Activated T-helper 17 cell treated with anti-CD3 and anti-CD28 coated beads, Interleukin-2, amount 50 U/mL, for 72 hours (primary cell): ENCODE results near the gene LRMDA. TPM values are rescaled to one million over a fixed set of nuclear protein-coding genes. Genes with fewer than 3 reads are reported as not detected.

Experiments
- ATAC-seq: fragments of 150-1000 bp; cut with Tn5 transposase; replicated peaks from 2 replicates; pipeline ENCODE4 v1.10.0; 2021; ENCODE audit warnings: mild to moderate bottlenecking, moderate library complexity
- H3K27ac Mint-ChIP-seq: one replicate; pipeline ENCODE4 v1.8.0; 2022; ENCODE audit warnings: mixed read lengths
- H3K27me3 Mint-ChIP-seq: one replicate; pipeline ENCODE4 v1.8.0; 2022; ENCODE audit warnings: mixed read lengths
- H3K36me3 Mint-ChIP-seq: one replicate; pipeline ENCODE4 v1.8.0; 2022; ENCODE audit warnings: low read depth, mild to moderate bottlenecking, mixed read lengths
- H3K4me1 Mint-ChIP-seq: one replicate; pipeline ENCODE4 v1.8.0; 2022; ENCODE audit warnings: mixed read lengths
- H3K4me3 Mint-ChIP-seq: one replicate; pipeline ENCODE4 v1.8.0; 2022; ENCODE audit warnings: mild to moderate bottlenecking, mixed read lengths
- H3K9me3 Mint-ChIP-seq: one replicate; pipeline ENCODE4 v1.8.0; 2022; ENCODE audit warnings: mixed read lengths
- total RNA-seq, 2 donors: library from RNA; stranded (reverse); gene quantifications; one replicate each; pipeline ENCODE4 v1.2.3, GENCODE V29; 2022

LRMDA gene
- total RNA-seq, 2 donors from 2014 or later: not detected

GRCh38 chr10:75654171-75654771 is 222.8 kb downstream of the LRMDA start:
- Mint-ChIP-seq H3K36me3 (no peaks in the 10 kb centered on the region), H3K27me3 (peaks cover 21% of the 10 kb centered on the region), H3K9me3 (peaks cover 4% of the 10 kb centered on the region), H3K4me3 (no peak overlapping the region), H3K4me1 (no peaks in the 10 kb centered on the region), H3K27ac (no peak overlapping the region)
- ATAC-seq: no peak

DNA sequence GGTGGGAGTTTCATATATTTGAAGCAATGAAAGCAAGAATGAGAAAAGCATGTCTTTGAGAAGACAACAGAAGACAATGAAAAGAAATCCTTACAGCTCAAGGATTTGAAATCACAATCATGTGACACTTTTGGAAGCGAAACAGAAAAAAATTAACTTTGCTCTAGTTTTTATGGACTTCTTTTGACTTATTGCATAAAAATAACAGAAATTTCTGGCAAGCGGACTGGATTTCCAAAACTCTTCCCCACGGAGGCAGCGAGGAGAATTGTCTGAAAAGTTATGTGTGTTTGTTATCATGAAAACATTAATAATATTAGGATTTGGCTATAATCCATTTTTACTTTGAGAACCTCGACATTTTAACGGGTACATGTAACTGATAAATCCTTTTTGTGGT is 223.3 kb downstream of the LRMDA start:
- Mint-ChIP-seq H3K4me3 (no peak overlapping the region), H3K36me3 (no peaks in the 10 kb centered on the region), H3K27ac (no peak overlapping the region), H3K27me3 (peaks cover 17% of the 10 kb centered on the region), H3K4me1 (no peaks in the 10 kb centered on the region), H3K9me3 (peaks cover under 1% of the 10 kb centered on the region)
- ATAC-seq: no peak

GRCh38 chr10:75655791-75656451 is 224.5 kb downstream of the LRMDA start:
- Mint-ChIP-seq H3K36me3 (no peaks in the 10 kb centered on the region), H3K4me1 (no peaks in the 10 kb centered on the region), H3K27me3 (peaks cover 17% of the 10 kb centered on the region), H3K9me3 (no peaks in the 10 kb centered on the region), H3K27ac (no peak overlapping the region), H3K4me3 (no peak overlapping the region)
- no peak for ATAC-seq

DNA sequence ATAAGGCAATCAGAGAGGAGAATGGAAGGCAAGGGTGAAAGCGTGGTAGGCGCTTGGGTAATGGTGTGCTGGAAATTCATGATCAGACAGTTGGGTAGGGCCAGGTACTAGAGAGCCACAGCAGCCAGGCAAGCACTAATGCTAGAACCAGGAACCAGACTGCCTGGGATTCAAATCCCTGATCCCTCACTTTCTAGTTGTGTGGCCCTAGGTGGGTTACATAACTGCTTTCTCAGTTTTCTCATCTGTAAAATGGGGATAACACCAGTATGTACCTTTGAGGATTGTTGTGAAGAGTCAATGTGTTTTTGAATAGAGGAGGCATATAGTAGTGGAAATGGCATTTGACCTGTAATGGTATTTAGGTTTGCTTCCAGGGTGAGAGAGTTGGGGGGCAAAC is 225.9 kb downstream of the LRMDA start:
- H3K4me1 Mint-ChIP-seq: no peaks in the 10 kb centered on the region
- no peak overlapping the region for H3K27ac Mint-ChIP-seq
- no peaks in the 10 kb centered on the region for H3K36me3 Mint-ChIP-seq
- H3K4me3 Mint-ChIP-seq: no peak overlapping the region
- no peaks in the 10 kb centered on the region for H3K9me3 Mint-ChIP-seq
- H3K27me3 Mint-ChIP-seq: peaks cover 22% of the 10 kb centered on the region
- no peak for ATAC-seq

GRCh38 chr10:75658036-75658435 is 226.6 kb downstream of the LRMDA start:
- no peak overlapping the region for H3K4me3 Mint-ChIP-seq
- no peaks in the 10 kb centered on the region for H3K9me3 Mint-ChIP-seq
- no peak overlapping the region for H3K27ac Mint-ChIP-seq
- no peaks in the 10 kb centered on the region for H3K4me1 Mint-ChIP-seq
- no peaks in the 10 kb centered on the region for H3K36me3 Mint-ChIP-seq
- no peak for ATAC-seq
- peaks cover 25% of the 10 kb centered on the region for H3K27me3 Mint-ChIP-seq

DNA sequence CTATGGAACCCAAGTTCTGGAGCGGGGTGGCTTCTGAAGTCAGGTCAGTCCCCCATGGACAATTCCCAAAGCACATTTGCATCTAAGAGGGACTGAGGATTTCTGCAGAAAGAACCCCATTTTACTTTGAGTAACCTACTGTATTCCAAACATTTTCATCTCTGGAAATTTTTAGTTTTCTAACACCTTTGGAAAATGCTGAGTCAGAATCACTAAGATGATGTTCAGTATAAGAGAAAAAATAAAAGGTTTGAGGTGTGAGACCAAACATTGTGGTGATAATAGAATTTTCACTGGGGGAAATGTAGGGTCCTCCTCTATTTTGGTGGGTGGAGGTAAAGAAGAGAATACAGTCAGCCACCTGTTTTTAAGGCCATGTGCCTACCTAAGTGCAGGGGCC is 227.1 kb downstream of the LRMDA start:
- ATAC-seq: no peak
- Mint-ChIP-seq H3K9me3 (no peaks in the 10 kb centered on the region), H3K4me1 (no peaks in the 10 kb centered on the region), H3K27me3 (peaks cover 26% of the 10 kb centered on the region), H3K36me3 (no peaks in the 10 kb centered on the region), H3K27ac (no peak overlapping the region), H3K4me3 (no peak overlapping the region)

- H3K9me3 Mint-ChIP-seq: no peaks in the 10 kb centered on the region
- ATAC-seq: no peak
- no peaks in the 10 kb centered on the region for H3K36me3 Mint-ChIP-seq
- peaks cover 26% of the 10 kb centered on the region for H3K27me3 Mint-ChIP-seq
- no peak overlapping the region for H3K4me3 Mint-ChIP-seq
- H3K4me1 Mint-ChIP-seq: no peaks in the 10 kb centered on the region
- no peak overlapping the region for H3K27ac Mint-ChIP-seq
Observed at GRCh38 chr10:75658915-75659314, 227.5 kb downstream of the LRMDA start.

- Mint-ChIP-seq H3K27ac (no peak overlapping the region), H3K36me3 (no peaks in the 10 kb centered on the region), H3K27me3 (peaks cover 31% of the 10 kb centered on the region), H3K4me3 (no peak overlapping the region), H3K9me3 (no peaks in the 10 kb centered on the region), H3K4me1 (no peaks in the 10 kb centered on the region)
- ATAC-seq: no peak
Observed at GRCh38 chr10:75660823-75661222, 229.4 kb downstream of the LRMDA start.

- Mint-ChIP-seq H3K27ac (no peak overlapping the region), H3K9me3 (no peaks in the 10 kb centered on the region), H3K4me3 (no peak overlapping the region), H3K27me3 (peaks cover 23% of the 10 kb centered on the region), H3K36me3 (no peaks in the 10 kb centered on the region), H3K4me1 (no peaks in the 10 kb centered on the region)
- no peak for ATAC-seq
Observed at GRCh38 chr10:75662715-75663114, 231.3 kb downstream of the LRMDA start.

- Mint-ChIP-seq H3K27me3 (peaks cover 23% of the 10 kb centered on the region), H3K9me3 (no peaks in the 10 kb centered on the region), H3K36me3 (no peaks in the 10 kb centered on the region), H3K4me3 (no peak overlapping the region), H3K27ac (no peak overlapping the region), H3K4me1 (no peaks in the 10 kb centered on the region)
- ATAC-seq: no peak
Observed at GRCh38 chr10:75663947-75664664, 232.7 kb downstream of the LRMDA start.

DNA sequence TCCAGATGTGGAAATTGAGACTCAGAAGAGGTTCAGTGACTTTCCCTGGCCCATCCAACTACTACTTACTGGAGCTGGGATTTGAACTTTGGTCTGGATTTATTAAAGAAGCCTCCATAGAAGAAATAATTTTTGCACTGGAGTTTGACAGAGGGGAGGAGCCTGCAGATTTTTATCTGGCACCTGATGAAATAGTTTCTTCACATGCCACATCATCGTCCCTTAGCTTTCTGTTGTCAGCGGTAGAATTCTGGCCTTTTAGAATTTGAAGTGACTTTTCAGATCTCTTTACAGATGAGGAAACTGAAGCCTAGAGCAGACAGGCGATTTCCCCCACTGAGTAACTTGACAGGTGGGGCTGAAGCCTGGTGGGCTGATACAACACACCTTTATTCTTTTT is 233.5 kb downstream of the LRMDA start:
- Mint-ChIP-seq H3K27me3 (peaks cover 20% of the 10 kb centered on the region), H3K27ac (no peak overlapping the region), H3K9me3 (no peaks in the 10 kb centered on the region), H3K36me3 (no peaks in the 10 kb centered on the region), H3K4me3 (no peak overlapping the region), H3K4me1 (no peaks in the 10 kb centered on the region)
- ATAC-seq: no peak

DNA sequence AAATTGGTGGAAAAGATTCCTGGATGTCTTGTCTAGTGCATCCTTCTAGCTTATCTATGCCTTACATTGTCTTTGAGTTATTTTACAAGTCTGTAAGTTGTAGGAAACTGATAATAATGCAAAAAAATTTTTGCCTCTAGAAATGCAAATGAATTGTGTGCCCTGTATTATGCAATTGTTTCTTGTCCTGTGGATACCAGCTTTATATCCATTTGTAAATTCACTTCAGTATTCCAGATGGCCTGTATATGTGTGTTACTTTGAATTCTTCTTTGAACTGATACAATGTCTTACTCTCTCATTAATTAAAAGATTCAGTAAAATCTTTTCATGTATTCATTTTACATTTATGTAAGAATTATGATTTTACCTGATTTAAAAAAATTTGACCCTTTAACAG is 234.3 kb downstream of the LRMDA start:
- no peak for ATAC-seq
- Mint-ChIP-seq H3K9me3 (no peaks in the 10 kb centered on the region), H3K4me3 (no peak overlapping the region), H3K27me3 (peaks cover 21% of the 10 kb centered on the region), H3K36me3 (no peaks in the 10 kb centered on the region), H3K4me1 (no peaks in the 10 kb centered on the region), H3K27ac (no peak overlapping the region)

DNA sequence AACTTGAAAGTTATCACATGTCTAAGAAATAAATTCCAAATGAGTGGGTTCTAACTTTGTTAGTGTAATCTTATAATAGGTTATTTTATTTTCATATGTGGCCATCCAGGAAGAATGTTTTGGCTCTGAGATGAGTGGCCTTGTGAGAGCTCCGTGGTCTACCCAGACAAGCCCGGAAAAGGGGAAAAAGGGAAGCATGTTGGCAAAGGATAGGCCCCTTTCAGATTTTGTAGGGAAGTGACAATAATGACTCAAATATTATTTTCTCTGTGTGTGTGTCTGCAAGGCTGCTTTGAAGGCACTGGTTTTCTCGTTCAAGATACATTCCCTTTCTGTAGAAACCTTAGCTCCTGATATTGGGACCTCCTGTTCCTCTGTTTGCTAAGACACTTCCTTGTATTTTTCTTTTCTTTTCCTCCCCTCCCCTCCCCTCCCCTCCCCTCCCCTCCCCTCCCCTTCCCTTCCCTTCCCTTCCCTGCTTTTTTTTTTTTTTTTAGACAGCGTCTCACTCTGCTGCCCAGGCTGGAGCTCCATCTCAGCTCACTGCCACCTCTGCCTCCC is 240.8 kb downstream of the LRMDA start:
- Mint-ChIP-seq H3K9me3 (no peaks in the 10 kb centered on the region), H3K27me3 (peaks cover 11% of the 10 kb centered on the region), H3K4me3 (no peak overlapping the region), H3K36me3 (no peaks in the 10 kb centered on the region), H3K4me1 (no peaks in the 10 kb centered on the region), H3K27ac (no peak overlapping the region)
- no peak for ATAC-seq

DNA sequence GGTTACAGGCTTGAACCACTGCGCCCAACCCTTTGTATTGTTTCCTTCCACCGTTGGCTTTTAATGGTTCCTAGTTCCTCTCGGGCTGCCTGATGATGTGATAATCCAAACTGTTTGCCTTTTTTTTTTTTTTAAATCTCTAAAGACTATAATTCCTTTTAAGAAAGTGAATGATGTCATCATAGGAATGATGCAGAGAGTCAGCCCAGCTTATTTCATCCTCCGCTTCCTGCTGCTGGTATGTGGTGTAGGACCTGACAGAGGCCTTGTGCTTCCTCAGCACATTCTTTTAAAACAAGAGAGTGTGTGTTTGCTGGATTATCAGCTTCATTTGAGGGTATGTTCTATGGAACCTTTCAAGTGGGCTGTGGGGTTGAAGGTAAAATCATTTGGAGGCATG is 241.4 kb downstream of the LRMDA start:
- ATAC-seq: no peak
- no peaks in the 10 kb centered on the region for H3K36me3 Mint-ChIP-seq
- H3K4me3 Mint-ChIP-seq: no peak overlapping the region
- H3K27me3 Mint-ChIP-seq: peaks cover 11% of the 10 kb centered on the region
- H3K9me3 Mint-ChIP-seq: no peaks in the 10 kb centered on the region
- no peaks in the 10 kb centered on the region for H3K4me1 Mint-ChIP-seq
- H3K27ac Mint-ChIP-seq: no peak overlapping the region

GRCh38 chr10:75677541-75677940 is 246.1 kb downstream of the LRMDA start:
- Mint-ChIP-seq H3K27ac (no peak overlapping the region), H3K36me3 (no peaks in the 10 kb centered on the region), H3K4me1 (no peaks in the 10 kb centered on the region), H3K27me3 (peaks cover 16% of the 10 kb centered on the region), H3K4me3 (no peak overlapping the region), H3K9me3 (no peaks in the 10 kb centered on the region)
- no peak for ATAC-seq
